ENCODE measurements around the gene PCNX1.

DNA sequence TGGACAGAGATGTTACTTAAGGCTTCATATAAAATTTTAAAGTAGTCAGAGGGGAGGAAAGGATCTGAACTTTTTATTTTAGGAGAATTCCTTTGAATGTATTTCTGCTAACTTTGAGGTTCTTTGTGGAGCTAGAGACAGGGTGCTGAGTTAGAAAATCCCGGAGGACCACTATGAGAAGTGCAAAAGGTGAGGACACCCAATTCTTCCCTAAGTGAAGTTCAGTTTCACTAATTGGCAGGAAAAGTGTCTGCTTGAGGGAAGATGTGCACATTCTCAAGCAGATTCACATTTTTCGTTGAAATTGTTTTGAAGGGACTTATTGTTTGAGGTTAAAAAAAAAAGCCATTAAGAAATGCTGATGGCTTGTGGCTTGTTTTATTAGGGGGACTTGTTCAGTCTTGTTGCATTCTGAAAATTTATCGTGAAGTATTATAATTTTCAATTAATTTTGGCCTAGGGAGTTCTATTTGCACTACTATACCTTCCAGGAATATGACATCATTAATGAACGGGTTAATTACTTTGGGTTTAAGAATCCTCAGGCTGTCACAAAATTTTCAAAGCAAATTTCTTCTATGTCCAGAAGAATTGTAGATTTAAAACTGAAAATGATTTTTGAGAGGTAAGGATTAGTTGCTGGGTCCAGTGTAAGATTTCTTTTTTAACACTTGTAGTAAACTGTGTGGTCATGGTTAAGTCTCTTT, 1.8 kb downstream of the PCNX1 start:
- no peak for TF ChIP-seq POLR2A (IDR thresholded peaks at IDR 0.05)
- TF ChIP-seq, protein P1, sequence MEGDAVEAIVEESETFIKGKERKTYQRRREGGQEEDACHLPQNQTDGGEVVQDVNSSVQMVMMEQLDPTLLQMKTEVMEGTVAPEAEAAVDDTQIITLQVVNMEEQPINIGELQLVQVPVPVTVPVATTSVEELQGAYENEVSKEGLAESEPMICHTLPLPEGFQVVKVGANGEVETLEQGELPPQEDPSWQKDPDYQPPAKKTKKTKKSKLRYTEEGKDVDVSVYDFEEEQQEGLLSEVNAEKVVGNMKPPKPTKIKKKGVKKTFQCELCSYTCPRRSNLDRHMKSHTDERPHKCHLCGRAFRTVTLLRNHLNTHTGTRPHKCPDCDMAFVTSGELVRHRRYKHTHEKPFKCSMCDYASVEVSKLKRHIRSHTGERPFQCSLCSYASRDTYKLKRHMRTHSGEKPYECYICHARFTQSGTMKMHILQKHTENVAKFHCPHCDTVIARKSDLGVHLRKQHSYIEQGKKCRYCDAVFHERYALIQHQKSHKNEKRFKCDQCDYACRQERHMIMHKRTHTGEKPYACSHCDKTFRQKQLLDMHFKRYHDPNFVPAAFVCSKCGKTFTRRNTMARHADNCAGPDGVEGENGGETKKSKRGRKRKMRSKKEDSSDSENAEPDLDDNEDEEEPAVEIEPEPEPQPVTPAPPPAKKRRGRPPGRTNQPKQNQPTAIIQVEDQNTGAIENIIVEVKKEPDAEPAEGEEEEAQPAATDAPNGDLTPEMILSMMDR (IDR thresholded peaks at IDR 0.05): no peak

All from adrenal gland (tissue), 5 donors.